ENCODE data around the gene CEP19. TPM values are rescaled to one million over a fixed set of nuclear protein-coding genes. Genes with fewer than 3 reads are reported as not detected.
"Not testable (repeated sequence)": the region's sequence is repeated elsewhere in the genome, so short reads cannot be mapped to it uniquely, and the experiment has no call there.

Gene CEP19
- total and polyA plus RNA-seq, 8 donors: 3.0 to 4.7 (median 3.5) TPM

DNA sequence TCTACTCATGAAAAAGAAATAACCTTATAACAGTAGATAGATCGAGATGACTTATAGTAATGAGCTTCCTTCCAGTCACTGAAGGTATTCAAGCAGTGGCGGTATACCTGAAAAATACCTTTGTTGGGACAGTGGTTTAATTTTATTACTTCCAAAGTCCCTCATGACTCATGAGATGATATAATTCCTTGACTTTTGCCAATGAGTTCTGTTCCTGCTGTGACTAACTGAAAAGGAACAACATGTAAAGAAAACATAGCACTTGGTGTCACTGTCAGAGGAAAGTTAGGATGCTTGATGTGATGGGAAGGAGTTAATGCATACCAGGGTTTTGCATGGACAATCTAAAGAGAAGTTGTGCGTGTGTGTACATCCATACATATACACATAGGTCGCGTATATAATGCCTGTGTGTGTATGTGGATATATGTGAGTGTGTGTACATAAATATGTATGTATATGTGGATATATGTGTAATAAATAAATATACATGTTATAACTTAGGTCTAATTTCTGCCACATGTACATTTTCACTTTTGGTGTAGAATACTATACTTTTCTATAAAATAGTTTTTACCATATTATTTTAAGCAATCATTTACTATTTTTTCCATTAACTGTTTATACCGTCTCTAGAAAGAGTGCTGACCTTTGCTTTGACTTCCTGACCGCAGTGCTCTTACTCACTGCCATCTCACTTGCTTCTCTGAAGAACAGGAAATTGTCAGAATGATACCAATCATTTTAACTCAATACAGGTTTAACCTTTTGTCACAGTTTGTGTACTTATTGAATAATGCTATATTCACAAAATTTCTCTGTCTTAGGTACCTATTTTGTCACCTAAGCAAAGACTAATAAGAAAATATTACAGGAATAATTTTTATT lies 15.0 kb upstream of the CEP19 start:
- no peak overlapping the region for H3K4me3 ChIP-seq
- intact Hi-C loops (cut with DNase I): no loop called here
- peaks cover 0 to 28% of the 10 kb centered on the region in 2 donors for H3K36me3 ChIP-seq
- H3K9me3 ChIP-seq: no peaks in the 10 kb centered on the region
- no peaks in the 10 kb centered on the region for H3K27me3 ChIP-seq
- TF ChIP-seq, protein P1, sequence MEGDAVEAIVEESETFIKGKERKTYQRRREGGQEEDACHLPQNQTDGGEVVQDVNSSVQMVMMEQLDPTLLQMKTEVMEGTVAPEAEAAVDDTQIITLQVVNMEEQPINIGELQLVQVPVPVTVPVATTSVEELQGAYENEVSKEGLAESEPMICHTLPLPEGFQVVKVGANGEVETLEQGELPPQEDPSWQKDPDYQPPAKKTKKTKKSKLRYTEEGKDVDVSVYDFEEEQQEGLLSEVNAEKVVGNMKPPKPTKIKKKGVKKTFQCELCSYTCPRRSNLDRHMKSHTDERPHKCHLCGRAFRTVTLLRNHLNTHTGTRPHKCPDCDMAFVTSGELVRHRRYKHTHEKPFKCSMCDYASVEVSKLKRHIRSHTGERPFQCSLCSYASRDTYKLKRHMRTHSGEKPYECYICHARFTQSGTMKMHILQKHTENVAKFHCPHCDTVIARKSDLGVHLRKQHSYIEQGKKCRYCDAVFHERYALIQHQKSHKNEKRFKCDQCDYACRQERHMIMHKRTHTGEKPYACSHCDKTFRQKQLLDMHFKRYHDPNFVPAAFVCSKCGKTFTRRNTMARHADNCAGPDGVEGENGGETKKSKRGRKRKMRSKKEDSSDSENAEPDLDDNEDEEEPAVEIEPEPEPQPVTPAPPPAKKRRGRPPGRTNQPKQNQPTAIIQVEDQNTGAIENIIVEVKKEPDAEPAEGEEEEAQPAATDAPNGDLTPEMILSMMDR (IDR thresholded peaks at IDR 0.05): no peak
- DNase-seq (no peak), ATAC-seq (no peak)
- H3K27ac ChIP-seq: no peak overlapping the region
- no peaks in the 10 kb centered on the region for H3K4me1 ChIP-seq

DNA sequence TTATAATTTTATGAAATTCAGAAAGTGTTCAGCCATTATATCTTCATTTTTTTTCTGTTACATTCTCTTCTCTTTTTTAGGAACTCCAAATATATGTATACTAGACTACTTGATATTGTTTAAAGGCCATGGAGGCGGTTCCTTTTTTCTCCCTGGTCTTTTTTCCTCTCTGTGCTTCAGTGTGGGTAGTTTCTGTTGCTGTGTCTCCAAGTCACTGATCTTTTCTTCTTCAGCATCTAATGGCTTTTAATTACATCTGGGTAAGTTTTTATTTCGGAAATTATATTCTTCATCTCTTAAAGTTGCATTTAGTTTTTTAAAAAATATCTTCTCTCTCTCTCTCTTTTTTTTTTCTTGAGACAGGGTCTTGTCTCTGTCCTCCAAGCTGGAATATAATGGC lies 9.0 kb upstream of the CEP19 start:
- intact Hi-C loops (cut with DNase I): no loop called here
- Histone ChIP-seq H3K36me3 (peaks cover 0 to 12% of the 10 kb centered on the region in 2 donors), H3K27ac (no peak overlapping the region), H3K4me1 (no peaks in the 10 kb centered on the region), H3K27me3 (no peaks in the 10 kb centered on the region), H3K4me3 (no peak overlapping the region), H3K9me3 (no peaks in the 10 kb centered on the region)
- DNase-seq (no peak), ATAC-seq (no peak)
- TF ChIP-seq, protein P1 (IDR thresholded peaks at IDR 0.05): no peak

DNA sequence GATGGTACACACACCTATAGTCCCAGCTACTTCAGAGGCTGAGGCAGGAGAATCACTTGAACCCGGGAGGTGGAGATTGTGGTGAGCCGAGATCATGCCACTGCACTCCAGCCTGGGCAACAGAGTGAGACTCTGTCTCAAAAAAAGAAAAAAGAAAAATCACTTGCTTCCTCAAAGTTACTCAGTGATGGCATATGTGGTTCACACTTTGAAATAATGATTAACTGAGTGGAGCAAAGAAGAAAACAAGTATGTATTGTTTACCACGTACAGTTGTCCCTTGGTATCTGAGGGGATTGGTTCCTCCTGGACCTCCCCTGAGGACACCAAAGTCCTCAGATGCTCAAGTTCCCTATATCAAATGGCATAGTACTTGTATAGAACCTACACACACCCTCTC lies 5.1 kb upstream of the CEP19 start:
- intact Hi-C loops (cut with DNase I); H3K4me3 ChIP-seq; H3K27ac ChIP-seq; ATAC-seq; H3K36me3 ChIP-seq; H3K27me3 ChIP-seq; H3K9me3 ChIP-seq; DNase-seq: not testable (repeated sequence)
- peaks cover 7 to 12% of the 10 kb centered on the region in 2 donors for H3K4me1 ChIP-seq

DNA sequence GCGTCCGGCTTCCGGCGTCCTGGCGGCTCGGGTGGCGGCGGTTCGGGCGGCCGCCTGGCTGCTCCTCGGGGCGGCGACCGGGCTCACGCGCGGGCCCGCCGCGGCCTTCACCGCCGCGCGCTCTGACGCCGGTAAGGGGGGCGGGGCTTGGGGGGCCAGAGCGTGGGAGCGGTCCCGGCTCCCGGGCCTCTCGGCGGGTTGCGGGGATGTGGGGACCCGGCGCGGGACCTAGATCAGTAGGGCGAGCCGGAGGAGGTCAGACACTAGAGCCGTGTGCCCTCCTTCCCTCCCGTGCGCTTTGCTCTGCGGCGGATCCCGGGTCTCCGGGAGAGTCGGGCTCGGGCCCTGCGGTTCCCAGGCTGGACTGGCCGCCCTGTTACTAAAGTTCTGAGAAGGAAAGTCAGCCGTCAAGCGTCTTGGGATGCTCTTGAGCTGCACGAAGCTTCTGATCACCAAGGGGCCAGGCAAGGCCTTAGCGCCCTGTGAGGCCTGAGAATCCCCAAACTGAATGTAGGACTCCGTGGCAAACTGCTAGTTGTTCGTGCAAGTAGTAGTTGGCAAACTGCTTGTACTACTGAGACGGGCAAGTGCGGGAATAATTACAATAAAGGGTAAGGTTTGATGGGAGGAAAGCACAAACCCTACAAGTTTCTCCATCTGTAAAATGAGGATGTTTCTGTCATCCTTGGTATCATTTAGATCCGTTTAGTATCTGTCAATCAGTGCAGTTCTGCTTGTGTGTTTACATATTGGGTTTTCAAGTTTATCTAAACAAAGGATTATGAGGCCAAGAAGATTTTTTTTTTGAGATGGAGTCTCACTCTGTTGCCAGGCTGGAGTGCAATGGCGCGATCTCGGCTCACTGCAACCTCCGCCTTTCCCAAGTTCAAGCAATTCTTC lies 714 bp upstream of the CEP19 start:
- intact Hi-C loops (cut with DNase I): no loop called here
- TF ChIP-seq, protein P1 (IDR thresholded peaks at IDR 0.05): no peak
- Histone ChIP-seq H3K4me3 (peak overlapping the region; percentile 59 to 78), H3K9me3 (no peaks in the 10 kb centered on the region), H3K36me3 (no peaks in the 10 kb centered on the region), H3K27me3 (no peaks in the 10 kb centered on the region), H3K27ac (peak overlapping the region; percentile 88 to 93), H3K4me1 (peaks cover 7 to 25% of the 10 kb centered on the region in 2 donors)
- ATAC-seq (peak; percentile 80), DNase-seq (peak; percentile 63 to 93 (median 76))

DNA sequence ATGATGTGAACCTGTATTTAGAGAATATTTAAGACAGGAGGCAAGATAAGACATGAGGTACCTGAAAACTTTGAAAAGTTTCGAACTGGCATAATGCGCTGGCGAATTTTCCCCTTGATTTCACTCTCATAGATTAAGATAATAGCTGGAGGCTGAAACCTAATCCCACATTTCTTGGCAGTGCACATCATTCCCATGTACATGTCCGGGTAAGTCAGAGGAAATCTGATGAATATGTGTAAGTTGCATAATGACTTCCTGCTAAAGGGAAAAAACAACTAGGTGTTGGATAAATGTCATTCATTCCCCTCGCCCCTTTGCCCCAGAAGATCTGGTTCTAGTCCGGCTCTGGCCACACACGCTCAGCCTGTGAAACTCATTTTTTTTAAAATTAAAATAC lies 3.6 kb downstream of the CEP19 start:
- ATAC-seq: no peak
- Histone ChIP-seq H3K9me3 (no peaks in the 10 kb centered on the region), H3K27ac (no peak overlapping the region), H3K27me3 (no peaks in the 10 kb centered on the region), H3K4me3 (no peak overlapping the region), H3K4me1 (peaks cover 6 to 36% of the 10 kb centered on the region in 2 donors), H3K36me3 (no peaks in the 10 kb centered on the region)
- TF ChIP-seq, protein P1 (IDR thresholded peaks at IDR 0.05): no peak
- intact Hi-C loops (cut with DNase I): no loop called here
- no peak for DNase-seq

Measured in left lung (tissue), 10 donors.